ENCODE measurements around the gene IL1RAPL2. TPM values are rescaled to one million over a fixed set of nuclear protein-coding genes. Genes with fewer than 3 reads are reported as not detected.

IL1RAPL2 gene
- total RNA-seq, 4 donors from 2014 or later: 0.19 to 0.38 TPM; not detected in 2

DNA sequence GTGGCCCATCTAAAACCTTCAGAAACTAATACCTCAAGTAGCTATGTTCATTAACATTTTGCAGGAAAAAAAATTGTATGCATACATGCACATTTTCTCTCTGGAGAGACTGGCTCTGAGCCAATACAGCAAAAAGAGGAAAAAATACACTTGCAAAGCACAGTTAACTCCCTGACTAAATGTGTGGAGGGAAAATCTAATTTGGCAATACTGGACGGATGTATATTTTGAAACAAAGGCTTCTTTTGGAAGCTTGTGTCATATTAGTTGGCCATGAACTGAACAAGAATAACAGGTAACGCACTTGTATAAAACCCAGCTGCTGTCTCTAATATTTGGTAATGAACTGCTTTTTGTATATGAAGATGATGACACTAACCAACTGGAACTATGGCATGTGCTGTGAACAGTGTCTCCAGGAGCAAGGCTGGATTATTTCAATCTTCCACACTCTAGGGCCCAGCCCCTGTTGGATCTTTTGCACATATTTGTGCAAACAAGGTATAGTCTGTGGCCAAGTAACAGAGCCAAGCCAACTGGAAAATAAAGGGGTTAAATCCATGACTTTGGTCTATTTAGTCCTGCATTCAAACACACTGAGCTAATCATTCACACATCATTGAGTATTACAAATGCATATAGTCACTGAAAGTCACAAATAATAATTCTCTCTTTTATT, 1188.4 kb downstream of the IL1RAPL2 start:
- no peak overlapping the region for H3K4me3 ChIP-seq (ENCODE audit: low read depth, poor library complexity, severe bottlenecking)
- DNase-seq (ENCODE audit: low spot score in 2 of 2): no peak
- WGBS, 2 donors: 58 to 80% methylated on average over 2 of the region's 2 CpGs
- intact Hi-C loops (cut with DNase I; ENCODE audit: low total_unique reads): no loop called here
- TF ChIP-seq, protein P1, sequence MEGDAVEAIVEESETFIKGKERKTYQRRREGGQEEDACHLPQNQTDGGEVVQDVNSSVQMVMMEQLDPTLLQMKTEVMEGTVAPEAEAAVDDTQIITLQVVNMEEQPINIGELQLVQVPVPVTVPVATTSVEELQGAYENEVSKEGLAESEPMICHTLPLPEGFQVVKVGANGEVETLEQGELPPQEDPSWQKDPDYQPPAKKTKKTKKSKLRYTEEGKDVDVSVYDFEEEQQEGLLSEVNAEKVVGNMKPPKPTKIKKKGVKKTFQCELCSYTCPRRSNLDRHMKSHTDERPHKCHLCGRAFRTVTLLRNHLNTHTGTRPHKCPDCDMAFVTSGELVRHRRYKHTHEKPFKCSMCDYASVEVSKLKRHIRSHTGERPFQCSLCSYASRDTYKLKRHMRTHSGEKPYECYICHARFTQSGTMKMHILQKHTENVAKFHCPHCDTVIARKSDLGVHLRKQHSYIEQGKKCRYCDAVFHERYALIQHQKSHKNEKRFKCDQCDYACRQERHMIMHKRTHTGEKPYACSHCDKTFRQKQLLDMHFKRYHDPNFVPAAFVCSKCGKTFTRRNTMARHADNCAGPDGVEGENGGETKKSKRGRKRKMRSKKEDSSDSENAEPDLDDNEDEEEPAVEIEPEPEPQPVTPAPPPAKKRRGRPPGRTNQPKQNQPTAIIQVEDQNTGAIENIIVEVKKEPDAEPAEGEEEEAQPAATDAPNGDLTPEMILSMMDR (IDR thresholded peaks at IDR 0.05): no peak
- no peak for TF ChIP-seq POLR2A (IDR thresholded peaks at IDR 0.05)

DNA sequence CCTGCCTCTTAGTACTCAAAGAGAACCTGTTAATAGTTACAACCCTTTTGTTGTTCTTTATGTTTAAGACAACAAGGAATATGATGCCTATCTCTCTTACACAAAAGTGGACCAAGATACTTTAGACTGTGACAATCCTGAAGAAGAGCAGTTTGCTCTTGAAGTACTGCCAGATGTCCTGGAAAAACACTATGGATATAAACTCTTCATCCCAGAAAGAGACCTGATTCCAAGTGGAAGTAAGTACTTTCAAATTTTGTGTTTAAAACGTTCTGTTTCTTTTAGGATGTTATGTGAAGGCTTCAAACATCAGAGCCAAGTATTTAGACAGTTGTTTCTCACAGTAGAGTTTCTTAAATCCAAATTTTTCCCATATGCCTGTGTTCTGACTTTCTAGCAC, 1189.1 kb downstream of the IL1RAPL2 start:
- TF ChIP-seq, protein P1 (IDR thresholded peaks at IDR 0.05): no peak
- TF ChIP-seq POLR2A (IDR thresholded peaks at IDR 0.05): no peak
- no peak for DNase-seq (ENCODE audit: low spot score in 2 of 2)
- H3K4me3 ChIP-seq (ENCODE audit: low read depth, poor library complexity, severe bottlenecking): no peak overlapping the region
- intact Hi-C loops (cut with DNase I; ENCODE audit: low total_unique reads): no loop called here
- 21 to 22% methylated on average over 1 of the region's 1 CpG for WGBS, 2 donors

DNA sequence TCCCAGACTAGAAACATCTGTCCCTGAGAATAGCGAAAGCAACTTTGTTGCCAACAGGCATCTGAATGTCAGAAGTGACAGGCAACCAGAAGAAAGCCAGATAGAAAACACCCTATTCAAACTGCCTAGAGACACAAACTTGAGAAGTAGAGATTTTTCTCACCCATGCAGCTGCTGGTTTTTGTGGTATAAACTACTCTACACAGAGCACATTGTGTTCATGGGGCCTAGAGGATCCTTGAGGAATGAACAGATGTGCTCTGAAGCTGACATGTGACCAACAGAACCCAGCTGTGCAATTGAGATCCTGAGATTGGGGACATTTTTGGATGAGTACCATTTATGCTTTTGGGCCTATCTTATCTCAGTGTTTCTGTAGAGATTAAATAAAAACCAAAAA, 1192.8 kb downstream of the IL1RAPL2 start:
- no peak overlapping the region for H3K4me3 ChIP-seq (ENCODE audit: low read depth, poor library complexity, severe bottlenecking)
- WGBS, 2 donors: 48 to 67% methylated on average over 1 of the region's 1 CpG
- TF ChIP-seq, protein P1 (IDR thresholded peaks at IDR 0.05): no peak
- TF ChIP-seq POLR2A (IDR thresholded peaks at IDR 0.05): no peak
- intact Hi-C loops (cut with DNase I; ENCODE audit: low total_unique reads): no loop called here
- no peak for DNase-seq (ENCODE audit: low spot score in 2 of 2)

DNA sequence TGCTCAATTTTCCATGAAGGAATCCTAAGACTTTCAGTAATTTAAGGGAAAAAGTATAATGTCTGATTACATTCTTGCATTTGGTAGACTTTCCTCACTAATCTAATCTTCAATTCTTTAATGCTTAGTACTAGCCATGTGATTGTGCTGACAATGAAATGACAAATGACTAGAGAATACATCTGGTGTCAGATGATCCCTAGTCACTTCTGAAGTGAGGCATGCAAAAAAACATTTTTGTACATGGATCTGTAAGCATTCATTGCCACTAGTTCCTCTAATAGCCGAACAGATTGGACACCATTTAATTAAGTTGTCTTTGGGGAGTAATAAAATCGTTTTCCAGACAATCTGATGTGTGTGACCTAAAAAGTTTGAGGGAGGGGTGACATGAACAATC, 1193.6 kb downstream of the IL1RAPL2 start:
- no peak for TF ChIP-seq POLR2A (IDR thresholded peaks at IDR 0.05)
- TF ChIP-seq, protein P1 (IDR thresholded peaks at IDR 0.05): no peak
- intact Hi-C loops (cut with DNase I; ENCODE audit: low total_unique reads): no loop called here
- H3K4me3 ChIP-seq (ENCODE audit: low read depth, poor library complexity, severe bottlenecking): no peak overlapping the region
- 55 to 56% methylated on average over 2 of the region's 2 CpGs for WGBS, 2 donors
- no peak for DNase-seq (ENCODE audit: low spot score in 2 of 2)

DNA sequence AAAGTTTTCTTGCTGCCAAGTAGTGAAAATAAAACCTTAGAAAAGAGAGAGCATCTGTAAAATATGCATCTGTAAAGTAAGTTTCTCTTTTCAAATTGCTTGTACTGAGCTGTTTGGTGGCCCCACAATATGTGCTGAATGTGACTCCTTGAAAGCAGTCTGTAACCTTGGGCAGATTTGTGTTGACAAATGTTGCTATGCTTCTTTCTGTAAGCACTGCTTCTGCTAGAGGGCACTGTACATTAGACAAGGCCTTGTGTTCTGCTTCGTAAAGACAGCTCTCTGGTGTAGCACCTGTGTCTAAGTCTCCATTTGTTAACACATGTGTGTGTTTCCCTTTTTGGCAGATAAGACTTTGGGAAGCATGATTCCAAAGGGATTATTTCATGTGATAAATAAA, 1199.7 kb downstream of the IL1RAPL2 start:
- DNase-seq (ENCODE audit: low spot score in 2 of 2): no peak
- 50 to 78% methylated on average over 1 of the region's 1 CpG for WGBS, 2 donors
- no peak for TF ChIP-seq POLR2A (IDR thresholded peaks at IDR 0.05)
- TF ChIP-seq, protein P1 (IDR thresholded peaks at IDR 0.05): no peak
- no peak overlapping the region for H3K4me3 ChIP-seq (ENCODE audit: low read depth, poor library complexity, severe bottlenecking)
- intact Hi-C loops (cut with DNase I; ENCODE audit: low total_unique reads): no loop called here

DNA sequence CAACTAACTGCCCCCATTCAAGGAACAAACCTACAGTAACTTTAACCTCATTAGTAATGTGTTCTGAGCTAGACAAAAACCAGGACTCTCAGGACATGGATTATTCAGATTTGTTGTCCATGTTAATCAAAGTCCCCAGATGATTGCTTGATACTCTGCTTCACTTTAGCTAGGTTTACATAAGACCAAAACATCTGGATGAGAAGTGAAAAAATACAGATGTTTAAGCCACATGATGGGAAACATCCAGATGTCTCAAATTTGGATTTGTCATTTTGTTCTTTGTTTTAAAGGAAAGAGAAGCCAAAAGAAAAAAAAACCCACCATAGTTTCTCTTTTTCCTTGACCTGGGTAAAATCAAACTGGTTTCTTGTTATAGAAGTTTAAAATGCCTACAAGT, 1207.8 kb downstream of the IL1RAPL2 start:
- no peak for TF ChIP-seq POLR2A (IDR thresholded peaks at IDR 0.05)
- TF ChIP-seq, protein P1 (IDR thresholded peaks at IDR 0.05): no peak
- intact Hi-C loops (cut with DNase I; ENCODE audit: low total_unique reads): no loop called here
- DNase-seq (ENCODE audit: low spot score in 2 of 2): no peak
- H3K4me3 ChIP-seq (ENCODE audit: low read depth, poor library complexity, severe bottlenecking): no peak overlapping the region
